ENCODE measurements around the gene BCLAF3.

DNA sequence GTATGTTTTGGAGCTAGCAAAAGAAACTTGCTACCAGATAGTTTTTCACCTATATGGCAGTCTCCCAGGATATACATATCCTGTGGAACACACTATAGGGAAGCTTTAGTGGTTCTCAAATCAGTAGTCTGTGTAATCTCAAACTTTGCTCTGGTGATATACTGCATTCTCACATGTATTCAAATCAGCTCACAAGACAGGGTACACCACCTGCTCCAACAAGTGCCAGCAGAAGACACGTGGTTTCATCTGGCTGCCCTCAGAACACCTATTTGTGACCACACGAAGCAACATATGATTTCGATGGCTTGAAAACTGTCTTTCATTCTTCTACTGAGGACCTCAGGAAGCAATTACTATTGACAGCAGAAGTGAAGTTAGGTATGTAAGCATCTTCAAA, 37.7 kb downstream of the BCLAF3 start:
- TF ChIP-seq EZH2 (IDR thresholded peaks at IDR 0.05; ENCODE audit: insufficient read depth, poor library complexity, severe bottlenecking) (no peak), EZH2phosphoT487 (IDR thresholded peaks at IDR 0.05; ENCODE audit: insufficient read depth, low read depth) (no peak)
